Stomach (tissue), 9 donors: ENCODE data around the gene FETUB. TPM values are rescaled to one million over a fixed set of nuclear protein-coding genes. Genes with fewer than 3 reads are reported as not detected.

Experiments used
- DNase-seq, 2 donors: peaks; one replicate each; pipeline versions ENCODE4 v3.0.0 to v3.0.0-alpha.2; 2013 to 2019
- H3K27ac ChIP-seq, 5 donors: fragments of 200-600 bp in 4 of 5; sonication (generic) in 4 of 5; one replicate each; pipeline ENCODE4 v1.5.1; 2013 to 2019; ENCODE audit warnings: mild to moderate bottlenecking in 1 of 5, moderate library complexity in 1 of 5
- H3K27me3 ChIP-seq, 3 donors: fragments of 200-600 bp; sonication (generic); one replicate each; pipeline ENCODE4 v1.5.1; 2017 to 2019; ENCODE audit warnings: mixed run types in 1 of 3
- H3K36me3 ChIP-seq, 4 donors: fragments of 200-600 bp; sonication (generic); 1 replicate in 3 of 4; 2 replicates in 1 of 4; pipeline ENCODE4 v1.5.1; 2016 to 2019
- H3K4me1 ChIP-seq, 4 donors: fragments of 200-600 bp; sonication (generic); one replicate each; pipeline ENCODE4 v1.5.1; 2016 to 2019
- H3K4me3 ChIP-seq, 4 donors: fragments of 200-600 bp; sonication (generic) in 3 of 4; one replicate each; pipeline ENCODE4 v1.5.1; 2016 to 2019; ENCODE audit warnings: mild to moderate bottlenecking in 1 of 4
- H3K9me3 ChIP-seq, 4 donors: fragments of 200-600 bp; sonication (generic); one replicate each; pipeline ENCODE4 v1.5.1; 2016 to 2019
- CTCF ChIP-seq, 7 experiments: fragments of 450-650 bp in 4 of 7; fragments of 200-600 bp in 3 of 7; sonication (generic) in 3 of 7; IDR thresholded peaks; one replicate each; pipeline ENCODE4 v1.5.1; 2016 to 2019; ENCODE audit warnings: antibody characterized with exemption in 7 of 7, control low read depth in 2 of 7, mild to moderate bottlenecking in 1 of 7
- EP300 ChIP-seq: sonication (generic); formaldehyde crosslinking; IDR thresholded peaks from one replicate; pipeline ENCODE4 v1.6.1; 2017; ENCODE audit warnings: antibody characterized with exemption
- POLR2A ChIP-seq, 4 donors: fragments of 450-650 bp; IDR thresholded peaks; one replicate each; pipeline ENCODE4 v1.6.1; 2016; ENCODE audit warnings: antibody characterized with exemption in 4 of 4, control low read depth in 2 of 4, mild to moderate bottlenecking in 1 of 4, moderate library complexity in 1 of 4
- POLR2AphosphoS5 ChIP-seq, 3 donors: sonication (generic); formaldehyde crosslinking; IDR thresholded peaks; one replicate each; pipeline ENCODE4 v1.6.1; 2016; ENCODE audit warnings: antibody characterized with exemption in 3 of 3
- WGBS, 5 donors: extraction: QIAGEN DNeasy Blood & Tissue Kit in 3 of 5; methylation state at CpG; one replicate each; pipeline versions ENCODE4 v1.1.5 to v1.1.7; 2013 to 2018; 5-methylcytosine and 5-hydroxymethylcytosine counted together
- intact Hi-C: fragments of 100-400 bp; cut with DNase I; formaldehyde crosslinking; loops from one replicate; pipeline ENCODE4 v1.15.1; 2023; ENCODE audit warnings: low total_unique reads
- polyA plus RNA-seq, 3 donors: library from polyadenylated mRNA; stranded (reverse); fragments of 200-250 nt; gene quantifications; one replicate each; pipeline ENCODE4 v1.2.3, GENCODE V29; 2013
- total RNA-seq, 5 donors: library from RNA; depleted of rRNA; stranded (reverse); fragments of >200 nt; gene quantifications; one replicate each; pipeline versions ENCODE4 v1.1.0 to v1.2.3, GENCODE V29; 2014 to 2016
- donor health status: healthy with polysubstance abuse.
- donor health status: Bipolar disorder and iron deficiency.
- donor health status: healthy.

FETUB gene
- total and polyA plus RNA-seq, 8 donors = 0.63 TPM; not detected in 7

DNA sequence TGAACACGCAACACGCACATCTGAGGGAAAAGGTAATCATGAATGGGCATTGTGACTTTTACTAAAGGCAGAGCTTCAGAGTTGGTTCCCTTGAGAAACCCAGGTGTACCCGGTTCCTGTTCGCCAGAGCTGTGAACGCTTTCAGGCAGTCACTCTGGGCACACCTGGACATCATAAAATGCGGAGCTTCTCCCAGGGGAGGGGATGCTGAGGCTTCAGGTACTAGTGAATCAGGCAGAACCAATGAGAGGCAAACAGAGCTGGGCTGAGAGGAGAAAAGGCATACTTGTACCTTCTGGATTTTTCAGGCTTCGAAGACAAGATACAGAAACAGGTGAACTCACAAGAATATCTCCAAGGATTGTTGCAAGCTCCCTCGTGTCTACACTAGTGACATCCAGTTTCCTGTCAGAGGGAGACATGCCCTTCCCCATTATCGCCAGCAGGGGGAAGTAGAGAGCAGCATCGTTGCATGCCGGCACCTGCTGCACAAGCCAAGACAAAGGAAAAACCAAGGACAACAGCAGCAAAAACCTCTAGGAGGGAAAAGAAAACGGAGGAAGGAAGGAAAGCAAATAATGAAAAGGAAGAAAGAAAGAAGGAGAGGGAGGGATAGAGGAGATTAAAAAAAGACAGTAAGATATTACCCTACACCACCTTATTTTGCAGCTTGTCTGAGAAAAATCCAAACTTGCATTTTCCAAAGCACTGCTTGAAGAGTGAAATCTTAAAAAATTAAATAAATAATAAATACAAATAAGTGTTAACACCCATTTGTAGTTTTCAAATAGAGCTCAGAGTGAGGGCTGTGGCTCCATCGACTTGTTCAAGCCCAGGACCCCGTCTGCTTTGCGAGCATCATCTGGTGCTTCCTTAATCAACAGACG lies 25.4 kb upstream of the FETUB start:
- Histone ChIP-seq H3K36me3 (no peaks in the 10 kb centered on the region), H3K4me1 (peaks cover 4 to 19% (median 14%) of the 10 kb centered on the region in 4 donors), H3K27ac (no peak overlapping the region), H3K9me3 (no peaks in the 10 kb centered on the region), H3K27me3 (peaks cover 0 to 51% (median 10%) of the 10 kb centered on the region in 3 donors), H3K4me3 (no peak overlapping the region)
- DNase-seq = peak; percentile 83 to 93
- intact Hi-C loops = loop anchor here (5.0 kb wide), 1 partner anchor 202 kb away; no protein-coding TSS in a partner anchor
- 36 to 40% (median 37%) methylated on average over 16 of the region's 16 CpGs for WGBS, 5 donors
- TF ChIP-seq EP300 = no peak
- TF ChIP-seq POLR2A (IDR thresholded peaks at IDR 0.05) = no peak
- TF ChIP-seq CTCF (IDR thresholded peaks at IDR 0.05) = peak in 5 of 7 experiments; percentile 95 to 98 (median 98)
- peak in 1 of 3 donors; percentile 46 for TF ChIP-seq POLR2AphosphoS5 (IDR thresholded peaks at IDR 0.05)

- DNase-seq = no peak
- Histone ChIP-seq H3K4me1 (peaks cover 4 to 19% (median 14%) of the 10 kb centered on the region in 4 donors), H3K27ac (no peak overlapping the region), H3K27me3 (peaks cover 0 to 64% (median 13%) of the 10 kb centered on the region in 3 donors), H3K9me3 (no peaks in the 10 kb centered on the region), H3K4me3 (no peak overlapping the region), H3K36me3 (no peaks in the 10 kb centered on the region)
- intact Hi-C loops = loop anchor here (5.0 kb wide), 1 partner anchor 201 kb away; no protein-coding TSS in a partner anchor
- WGBS, 5 donors = 85 to 93% (median 90%) methylated on average over 8 of the region's 8 CpGs
- no peak for TF ChIP-seq POLR2AphosphoS5 (IDR thresholded peaks at IDR 0.05)
- no peak for TF ChIP-seq POLR2A (IDR thresholded peaks at IDR 0.05)
- no peak for TF ChIP-seq CTCF (IDR thresholded peaks at IDR 0.05)
- TF ChIP-seq EP300 = no peak
These were observed 23.9 kb upstream of the FETUB start for GRCh38 chr3:186616299-186616617.

DNA sequence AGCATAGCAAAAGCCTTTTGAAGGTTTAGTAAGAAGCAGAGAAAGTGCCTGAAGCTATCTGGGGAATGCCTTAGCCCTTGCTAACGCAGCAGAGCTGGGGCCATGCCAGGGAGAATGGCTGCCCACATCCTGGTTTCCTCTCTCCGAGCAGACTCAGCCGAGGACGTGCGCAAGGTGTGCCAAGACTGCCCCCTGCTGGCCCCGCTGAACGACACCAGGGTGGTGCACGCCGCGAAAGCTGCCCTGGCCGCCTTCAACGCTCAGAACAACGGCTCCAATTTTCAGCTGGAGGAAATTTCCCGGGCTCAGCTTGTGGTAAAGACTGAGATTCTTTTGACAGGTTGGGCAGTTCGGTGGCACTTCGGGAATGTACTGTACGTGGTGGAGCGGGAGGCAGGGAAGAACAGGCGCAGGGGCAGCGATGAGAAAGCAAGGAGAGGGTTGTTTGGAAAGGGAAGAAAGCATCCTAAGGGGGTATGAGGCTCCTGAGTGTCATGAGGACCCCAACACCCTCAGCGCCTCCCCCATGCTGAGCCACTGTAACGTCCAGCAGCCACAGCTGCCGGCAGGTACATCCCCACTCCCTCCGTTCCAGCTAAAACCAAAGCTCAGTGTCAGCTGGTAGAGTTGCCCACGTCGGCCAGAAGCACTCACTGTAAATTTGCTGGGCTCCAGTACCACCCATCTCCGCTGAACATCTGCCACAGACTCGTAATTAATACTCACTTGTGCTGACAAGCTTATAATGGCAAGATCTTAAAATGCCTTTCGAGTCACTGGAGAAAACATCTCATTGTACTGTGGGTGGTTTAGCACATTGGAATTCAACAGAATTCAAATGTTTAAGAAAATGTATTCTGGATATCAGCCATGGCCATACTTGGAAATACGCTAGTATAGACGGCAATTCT lies 22.9 kb upstream of the FETUB start:
- 20 to 25% (median 20%) methylated on average over 24 to 31 of the region's 31 CpGs for WGBS, 5 donors
- H3K36me3 ChIP-seq = no peaks in the 10 kb centered on the region
- H3K9me3 ChIP-seq = no peaks in the 10 kb centered on the region
- peaks cover 0 to 68% (median 13%) of the 10 kb centered on the region in 3 donors for H3K27me3 ChIP-seq
- H3K4me1 ChIP-seq = peaks cover 4 to 19% (median 14%) of the 10 kb centered on the region in 4 donors
- TF ChIP-seq POLR2A (IDR thresholded peaks at IDR 0.05) (no peak), EP300 (no peak), POLR2AphosphoS5 (IDR thresholded peaks at IDR 0.05) (peak in 1 of 3 donors; percentile 79), CTCF (IDR thresholded peaks at IDR 0.05) (peak in 5 of 7 experiments; percentile 66 to 85 (median 77))
- peak overlapping the region in 3 of 4 donors; percentile 1 to 17 (median 14) for H3K4me3 ChIP-seq
- peak; percentile 91 to 96 for DNase-seq
- peak overlapping the region in 1 of 5 donors; percentile 25 for H3K27ac ChIP-seq
- intact Hi-C loops = loop anchor here (5.0 kb wide), 1 partner anchor 200 kb away; no protein-coding TSS in a partner anchor
